OCI-LY7 (cell line): ENCODE data around the gene TFPT.

ENCODE experiments used
- EZH2phosphoT487 ChIP-seq: fragments of 200-600 bp; sonication (generic); IDR thresholded peaks from 2 replicates; pipeline ENCODE4 v1.6.1; 2018; ENCODE audit warnings: low read depth, borderline replicate concordance, mild to moderate bottlenecking, mixed run types, antibody characterized with exemption, low read length, moderate library complexity, mixed read lengths
- TF ChIP-seq, protein P1 (sequence below): fragments of 200-600 bp; sonication (generic); conservative IDR thresholded peaks from 2 replicates; pipeline ENCODE4 v1.5.1; 2014; ENCODE audit warnings: mild to moderate bottlenecking, antibody characterized with exemption, low read length, moderate library complexity, mixed read lengths

DNA sequence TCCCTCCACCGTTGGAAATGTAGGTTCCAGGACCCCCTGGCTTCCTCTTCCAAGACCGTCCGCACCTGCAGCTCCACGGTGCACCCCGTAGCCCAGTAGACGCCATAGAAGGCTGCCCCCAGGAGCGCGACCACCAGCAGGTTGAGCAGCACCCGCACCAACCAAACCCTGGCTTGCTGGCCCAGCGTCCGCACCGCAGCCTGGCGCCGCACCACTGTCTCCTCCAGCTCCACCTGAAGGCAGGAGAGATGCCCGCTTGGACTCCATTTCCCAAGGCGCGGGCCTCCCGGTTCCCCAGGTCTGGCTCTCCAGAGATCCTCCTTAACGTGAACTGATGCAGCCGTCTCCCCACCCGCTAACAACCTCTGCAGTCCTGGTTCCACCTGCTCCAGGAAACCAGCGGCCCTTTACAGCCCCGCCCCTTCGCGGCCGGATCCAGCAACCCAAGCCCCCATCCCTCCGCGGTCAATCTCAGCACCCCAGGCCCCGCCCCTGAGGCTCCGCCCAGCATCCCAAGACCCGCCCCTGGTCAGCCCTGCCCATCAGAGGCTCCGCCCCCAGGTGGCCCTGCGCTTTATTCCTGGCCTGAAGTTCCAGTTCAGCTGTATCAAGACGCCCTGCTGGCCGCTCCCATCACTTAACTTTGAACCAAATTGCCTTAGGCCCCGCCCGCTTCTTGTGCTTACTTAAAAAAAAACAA is 49.1 kb upstream of the TFPT start:
- TF ChIP-seq, protein P1, sequence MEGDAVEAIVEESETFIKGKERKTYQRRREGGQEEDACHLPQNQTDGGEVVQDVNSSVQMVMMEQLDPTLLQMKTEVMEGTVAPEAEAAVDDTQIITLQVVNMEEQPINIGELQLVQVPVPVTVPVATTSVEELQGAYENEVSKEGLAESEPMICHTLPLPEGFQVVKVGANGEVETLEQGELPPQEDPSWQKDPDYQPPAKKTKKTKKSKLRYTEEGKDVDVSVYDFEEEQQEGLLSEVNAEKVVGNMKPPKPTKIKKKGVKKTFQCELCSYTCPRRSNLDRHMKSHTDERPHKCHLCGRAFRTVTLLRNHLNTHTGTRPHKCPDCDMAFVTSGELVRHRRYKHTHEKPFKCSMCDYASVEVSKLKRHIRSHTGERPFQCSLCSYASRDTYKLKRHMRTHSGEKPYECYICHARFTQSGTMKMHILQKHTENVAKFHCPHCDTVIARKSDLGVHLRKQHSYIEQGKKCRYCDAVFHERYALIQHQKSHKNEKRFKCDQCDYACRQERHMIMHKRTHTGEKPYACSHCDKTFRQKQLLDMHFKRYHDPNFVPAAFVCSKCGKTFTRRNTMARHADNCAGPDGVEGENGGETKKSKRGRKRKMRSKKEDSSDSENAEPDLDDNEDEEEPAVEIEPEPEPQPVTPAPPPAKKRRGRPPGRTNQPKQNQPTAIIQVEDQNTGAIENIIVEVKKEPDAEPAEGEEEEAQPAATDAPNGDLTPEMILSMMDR: no peak
- no peak for TF ChIP-seq EZH2phosphoT487
